T-helper 2 cell (primary cell): Measurements from ENCODE around the gene KDM2A.

Experiments used
- DNase-seq, 5 experiments: peaks; one replicate each; pipeline versions ENCODE4 v3.0.0 to v3.0.0-alpha.2; 2012 to 2022

KDM2A gene

GRCh38 chr11:67303132-67303834 lies 184.2 kb downstream of the KDM2A start, which contains the start of gene SSH3:
SSH3 (plus strand) TSS chr11:67303530; CDS start chr11:67303626, 96 bp downstream.
- DNase-seq = peak in 4 of 5 experiments; percentile 20 to 62 (median 36)

GRCh38 chr11:67303835-67304411 lies 184.9 kb downstream of the KDM2A start:
- DNase-seq = peak in 3 of 5 experiments; percentile 16 to 50 (median 21)

- DNase-seq = no peak
Measured at GRCh38 chr11:67304511-67305113, 185.5 kb downstream of the KDM2A start.

- no peak for DNase-seq
Measured at GRCh38 chr11:67306769-67307544, 187.9 kb downstream of the KDM2A start.

GRCh38 chr11:67307545-67308001 lies 188.5 kb downstream of the KDM2A start:
- no peak for DNase-seq
